ENCODE measurements around the gene NPAS3. TPM values are rescaled to one million over a fixed set of nuclear protein-coding genes. Genes with fewer than 3 reads are reported as not detected.
A peak's percentile ranks its signal among the peaks of the same experiment; 100 is the strongest.

The NPAS3 gene
- total RNA-seq, 4 donors from 2014 or later = 0.19 to 2.1 (median 1.7) TPM; not detected in 1

- no peaks in the 10 kb centered on the region for H3K27me3 ChIP-seq
- H3K36me3 ChIP-seq = no peaks in the 10 kb centered on the region
- no peak for DNase-seq
- TF ChIP-seq CTCF (IDR thresholded peaks at IDR 0.05) (no peak), POLR2A (IDR thresholded peaks at IDR 0.05) (no peak)
- H3K9me3 ChIP-seq = no peaks in the 10 kb centered on the region
- H3K4me3 ChIP-seq = no peak overlapping the region
- H3K27ac ChIP-seq = no peak overlapping the region
- H3K4me1 ChIP-seq = no peaks in the 10 kb centered on the region
Observed at GRCh38 chr14:33842299-33842698, 903.6 kb downstream of the NPAS3 start.

GRCh38 chr14:33844118-33844517 is 905.4 kb downstream of the NPAS3 start:
- no peaks in the 10 kb centered on the region for H3K36me3 ChIP-seq
- no peak overlapping the region for H3K27ac ChIP-seq
- TF ChIP-seq POLR2A (IDR thresholded peaks at IDR 0.05) (no peak), CTCF (IDR thresholded peaks at IDR 0.05) (no peak)
- H3K4me1 ChIP-seq = no peaks in the 10 kb centered on the region
- H3K4me3 ChIP-seq = no peak overlapping the region
- no peaks in the 10 kb centered on the region for H3K27me3 ChIP-seq
- no peak for DNase-seq
- H3K9me3 ChIP-seq = no peaks in the 10 kb centered on the region

- Histone ChIP-seq H3K27me3 (no peaks in the 10 kb centered on the region), H3K27ac (no peak overlapping the region), H3K4me1 (no peaks in the 10 kb centered on the region), H3K36me3 (no peaks in the 10 kb centered on the region), H3K9me3 (no peaks in the 10 kb centered on the region), H3K4me3 (no peak overlapping the region)
- no peak for TF ChIP-seq POLR2A (IDR thresholded peaks at IDR 0.05)
- DNase-seq = no peak
Observed at GRCh38 chr14:33846100-33846824, 907.6 kb downstream of the NPAS3 start.

- Histone ChIP-seq H3K9me3 (no peaks in the 10 kb centered on the region), H3K4me1 (no peaks in the 10 kb centered on the region), H3K27me3 (no peaks in the 10 kb centered on the region), H3K4me3 (no peak overlapping the region), H3K36me3 (no peaks in the 10 kb centered on the region), H3K27ac (no peak overlapping the region)
- DNase-seq = no peak
- TF ChIP-seq POLR2A (IDR thresholded peaks at IDR 0.05) (no peak), CTCF (IDR thresholded peaks at IDR 0.05) (no peak)
Observed at GRCh38 chr14:33847066-33847465, 908.4 kb downstream of the NPAS3 start.

- DNase-seq = no peak
- H3K36me3 ChIP-seq = no peaks in the 10 kb centered on the region
- TF ChIP-seq CTCF (IDR thresholded peaks at IDR 0.05) (no peak), POLR2A (IDR thresholded peaks at IDR 0.05) (no peak)
- no peaks in the 10 kb centered on the region for H3K9me3 ChIP-seq
- no peaks in the 10 kb centered on the region for H3K4me1 ChIP-seq
- H3K4me3 ChIP-seq = no peak overlapping the region
- H3K27me3 ChIP-seq = no peaks in the 10 kb centered on the region
- no peak overlapping the region for H3K27ac ChIP-seq
Observed at GRCh38 chr14:33848009-33848408, 909.3 kb downstream of the NPAS3 start.

- Histone ChIP-seq H3K27me3 (no peaks in the 10 kb centered on the region), H3K4me1 (no peaks in the 10 kb centered on the region), H3K9me3 (no peaks in the 10 kb centered on the region), H3K36me3 (no peaks in the 10 kb centered on the region), H3K27ac (no peak overlapping the region), H3K4me3 (no peak overlapping the region)
- TF ChIP-seq POLR2A (IDR thresholded peaks at IDR 0.05) (no peak), CTCF (IDR thresholded peaks at IDR 0.05) (peak in 4 of 6 experiments; percentile 50 to 74 (median 66))
- peak in 2 of 3 donors; percentile 69 to 81 for DNase-seq
Observed at GRCh38 chr14:33848706-33849454, 910.2 kb downstream of the NPAS3 start.
